NCI-H128 (cell line): ENCODE data around the gene POLR2E.
"Not testable (repeated sequence)": the region's sequence is repeated elsewhere in the genome, so short reads cannot be mapped to it uniquely, and the experiment has no call there.

Source experiments
- DNase-seq: peaks from one replicate; lab custom pipeline; 2025; ENCODE audit not compliant: unreplicated experiment; lab: John Stamatoyannopoulos, UW

POLR2E gene

GRCh38 chr19:1126984-1127760, 32.0 kb upstream of the POLR2E start:
- DNase-seq = no peak

- no peak for DNase-seq
Observed at GRCh38 chr19:1125601-1126467, 30.7 kb upstream of the POLR2E start.

GRCh38 chr19:1123885-1124677, 28.9 kb upstream of the POLR2E start:
- DNase-seq = no peak

GRCh38 chr19:1123381-1123780, 28.2 kb upstream of the POLR2E start:
- DNase-seq = no peak

- DNase-seq = no peak
Observed at GRCh38 chr19:1122972-1123363, 27.8 kb upstream of the POLR2E start.

DNA sequence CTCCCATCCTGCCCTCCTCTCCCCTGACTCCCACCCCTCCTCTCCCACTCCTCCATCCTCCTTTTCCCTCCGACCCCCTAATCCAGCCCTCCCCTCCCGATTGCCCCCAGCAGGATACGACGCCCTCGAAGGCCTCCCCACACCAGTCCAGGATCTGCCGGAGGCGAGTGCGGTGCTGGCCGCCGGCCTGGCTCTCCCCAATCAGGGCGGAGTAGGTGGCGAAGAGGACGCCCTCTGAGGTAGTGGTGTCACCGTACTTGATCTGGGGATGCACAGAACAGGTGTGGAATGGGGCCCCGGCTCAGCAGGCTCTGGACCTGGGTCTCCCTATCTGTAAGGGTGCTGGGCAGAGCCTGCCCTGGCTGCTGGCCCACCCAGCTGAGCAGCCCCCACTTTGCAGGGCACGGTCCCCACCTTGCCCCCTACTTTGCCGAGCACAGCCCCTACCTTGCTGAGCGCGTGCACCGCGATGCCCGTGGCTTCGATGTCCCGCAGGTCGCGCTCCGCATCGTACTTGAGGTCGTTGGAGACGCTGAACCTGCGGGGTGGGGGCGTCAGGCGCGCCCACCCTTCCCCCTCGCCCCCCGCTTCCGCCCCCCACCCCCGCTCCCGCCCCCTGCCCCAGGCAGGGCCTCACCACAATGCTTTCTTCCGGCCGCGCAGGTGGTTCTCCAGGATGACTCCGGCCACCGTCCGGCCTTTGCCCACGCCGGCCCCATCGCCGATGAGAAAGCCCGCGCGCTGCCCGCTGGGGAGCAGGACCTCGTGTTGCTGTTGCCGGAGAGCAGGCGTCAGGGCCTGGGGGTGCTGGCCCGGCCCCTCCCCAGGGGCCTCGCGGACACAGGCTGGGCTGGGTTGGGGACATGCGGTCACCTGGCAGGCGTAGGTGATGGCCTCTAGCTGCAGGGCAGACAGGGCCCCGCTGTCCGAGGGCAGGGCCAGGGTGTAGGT, 27.1 kb upstream of the POLR2E start:
- no peak for DNase-seq

DNA sequence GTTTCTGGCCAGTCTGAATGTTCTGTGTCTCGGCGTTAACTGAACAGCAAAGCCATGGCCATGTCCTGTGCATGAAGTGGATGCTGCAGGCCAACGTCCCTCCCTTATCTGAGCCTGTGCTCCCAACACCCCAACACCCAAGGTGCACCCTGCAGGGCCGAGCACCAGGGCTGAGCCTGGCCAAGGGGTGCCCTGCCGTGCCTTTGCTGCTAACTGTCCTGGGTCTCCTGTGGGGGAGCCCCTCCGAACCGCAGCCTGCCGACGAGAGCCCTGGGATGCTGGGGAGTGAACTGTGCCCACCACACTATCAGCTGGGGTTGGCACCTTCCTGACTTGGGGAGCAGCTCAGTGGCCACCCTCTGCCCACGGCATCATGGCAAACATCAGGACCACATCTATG, 26.2 kb upstream of the POLR2E start:
- DNase-seq = no peak

- no peak for DNase-seq
Observed at GRCh38 chr19:1119475-1120217, 24.5 kb upstream of the POLR2E start.

DNA sequence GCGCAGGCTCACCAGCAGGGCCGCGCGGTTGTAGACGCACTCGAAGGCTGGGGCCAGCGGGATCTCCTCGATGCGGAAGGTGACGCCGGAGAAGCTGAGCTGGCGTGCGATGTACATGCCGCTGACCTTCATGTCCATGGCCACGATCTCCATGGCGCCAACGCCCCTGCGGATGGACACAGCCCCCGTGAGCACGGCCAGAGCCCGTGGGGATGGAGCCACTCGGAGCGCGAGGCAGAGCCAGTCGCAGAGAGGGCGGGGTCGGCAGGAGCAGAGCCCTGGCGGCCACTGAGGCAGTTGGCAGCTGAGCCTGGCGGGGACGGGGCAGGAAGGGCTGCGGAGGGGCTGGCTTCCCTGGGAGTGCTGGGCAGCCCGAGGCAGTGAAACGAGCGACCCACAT, 23.8 kb upstream of the POLR2E start:
- DNase-seq = no peak

DNA sequence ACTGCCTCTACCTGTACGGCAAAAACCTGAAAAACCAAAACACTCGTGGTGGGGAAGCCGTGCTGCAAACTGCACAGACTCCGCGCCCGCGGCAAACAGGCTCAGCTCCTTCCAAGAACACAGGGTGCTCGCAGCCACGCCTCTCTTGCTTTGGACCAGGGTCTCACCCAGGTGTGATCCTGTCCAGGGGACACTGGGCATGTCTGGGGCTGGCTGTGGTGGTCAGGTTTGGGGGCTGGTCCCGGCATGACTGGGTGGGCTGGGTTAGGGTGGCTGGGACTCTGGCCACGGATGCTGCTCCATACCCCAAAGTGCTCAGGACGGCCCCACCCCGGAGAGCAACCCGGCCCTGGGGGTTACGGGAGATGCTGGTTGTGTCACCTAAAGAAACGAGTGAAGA, 22.5 kb upstream of the POLR2E start:
- no peak for DNase-seq

DNA sequence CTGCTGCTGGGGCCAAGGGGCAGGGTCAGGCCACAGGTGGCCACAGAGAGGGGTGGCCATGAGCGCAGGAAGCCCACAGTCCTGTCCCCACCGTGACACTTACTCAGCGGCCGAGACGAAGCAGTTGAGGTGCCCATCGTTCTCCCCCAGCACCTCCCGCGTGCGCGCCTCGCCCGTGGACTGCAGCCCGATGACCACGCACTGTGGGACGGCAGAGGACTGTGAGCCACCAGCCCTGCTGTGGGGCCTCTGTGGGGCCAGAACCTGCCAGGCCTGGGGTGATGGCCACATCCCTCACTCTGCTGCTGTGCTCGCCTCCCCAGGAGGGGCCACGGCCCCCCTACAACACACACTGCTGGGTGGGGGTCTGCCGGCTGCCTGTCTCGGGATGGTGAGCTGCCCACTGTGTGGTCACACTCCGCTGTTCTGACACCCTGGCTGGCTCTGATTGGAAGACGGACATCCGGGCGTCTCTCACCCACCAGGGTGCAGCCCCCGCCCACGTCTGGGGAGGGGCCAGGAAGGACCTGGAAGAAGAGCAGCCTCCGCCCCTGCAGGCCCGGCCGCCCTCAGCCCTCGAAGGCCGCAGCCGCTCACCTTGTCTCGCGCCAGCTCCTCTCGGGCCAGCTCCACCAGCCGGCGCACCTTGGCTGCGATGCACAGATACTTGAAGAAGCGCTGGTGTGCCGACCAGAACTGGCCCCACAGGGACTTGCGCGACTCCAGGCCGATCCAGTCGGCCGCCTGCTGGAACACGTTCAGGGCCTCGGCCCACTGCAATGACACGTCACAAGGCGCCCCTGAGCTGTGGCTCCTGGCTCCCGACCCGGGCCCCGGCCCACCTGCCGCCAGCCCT, 21.8 kb upstream of the POLR2E start:
- no peak for DNase-seq

DNA sequence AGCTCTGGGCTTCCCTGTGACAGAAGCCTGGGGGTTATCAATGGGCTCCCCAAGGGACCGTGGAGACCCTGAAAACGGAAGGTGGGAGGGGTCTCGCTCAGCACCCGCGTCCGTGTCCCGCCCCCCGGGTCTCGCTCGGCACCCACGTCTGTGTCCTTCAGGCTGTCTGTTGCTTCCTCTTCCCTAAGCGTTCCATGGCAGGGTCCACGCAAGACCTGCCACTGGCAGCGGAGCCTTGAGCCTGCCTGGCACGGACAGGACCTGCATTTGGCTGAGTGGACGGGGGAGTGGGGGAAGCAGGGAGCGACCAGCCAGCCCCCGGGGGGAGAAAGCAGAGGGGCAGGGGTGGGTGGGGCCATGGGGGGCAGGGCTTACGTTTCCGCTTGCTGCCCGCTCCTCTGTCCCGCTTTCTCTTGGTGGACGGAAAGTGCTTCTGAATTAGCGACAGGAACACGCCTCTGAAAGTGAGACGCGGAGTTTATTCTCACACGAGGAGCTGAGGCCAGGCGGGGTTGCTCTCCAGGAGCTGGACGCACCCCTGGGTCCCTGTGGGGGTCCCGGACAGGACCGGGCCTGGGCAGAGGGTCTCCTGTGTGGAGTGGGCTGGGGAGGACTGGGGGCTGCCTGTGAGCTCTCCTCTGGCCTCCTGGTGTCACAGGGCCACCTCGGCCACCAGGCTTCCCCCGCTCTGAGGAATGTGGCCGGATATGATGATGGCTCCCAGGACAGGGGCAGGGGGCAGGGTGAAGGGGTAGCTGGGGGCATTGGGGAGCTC, 20.7 kb upstream of the POLR2E start:
- DNase-seq = no peak

DNA sequence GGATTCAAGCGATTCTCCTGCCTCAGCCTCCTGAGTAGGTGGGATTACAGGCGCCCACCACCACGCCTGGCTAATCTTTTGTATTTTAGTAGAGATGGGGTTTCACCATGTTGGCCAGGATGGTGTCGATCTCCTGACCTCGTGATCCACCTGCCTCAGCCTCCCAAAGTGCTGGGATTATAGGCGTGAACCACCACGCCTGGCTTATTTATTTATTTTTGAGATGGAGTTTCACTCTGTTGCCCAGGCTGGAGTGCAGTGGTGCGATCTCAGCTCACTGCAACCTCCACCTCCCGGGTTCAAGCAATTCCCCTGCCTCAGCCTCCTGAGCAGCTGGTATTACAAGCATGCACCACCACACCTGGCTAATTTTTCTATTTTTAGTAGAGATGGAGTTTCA, 19.6 kb upstream of the POLR2E start:
- DNase-seq = not testable (repeated sequence)

GRCh38 chr19:1113986-1114483, 18.9 kb upstream of the POLR2E start:
- DNase-seq = no peak

GRCh38 chr19:1113030-1113985, 18.1 kb upstream of the POLR2E start:
- DNase-seq = peak; percentile 29

- no peak for DNase-seq
Observed at GRCh38 chr19:1112268-1113029, 17.3 kb upstream of the POLR2E start.
